A549 (cell line): ENCODE measurements around the gene HSFX1. TPM values are rescaled to one million over a fixed set of nuclear protein-coding genes. Genes with fewer than 3 reads are reported as not detected.

Experiments
- ATAC-seq, 2 experiments: fragments of 200-7000 bp in 1 of 2; fragments of >200 bp in 1 of 2; cut with Nextera tagmentation in 1 of 2; cut with Tn5 transposase in 1 of 2; 3 replicates each; pipeline versions ENCODE4 v1.8.0 to v1.9.1; 2018 to 2020; ENCODE audit warnings: mild to moderate bottlenecking in 1 of 2, moderate library complexity in 1 of 2
- CTCF ChIA-PET: fragments of 300-600 bp; sonication (Branson Sonifier 250); formaldehyde crosslinking; extraction: SDS; loops from one replicate; lab custom pipeline; 2021; ENCODE audit warnings: antibody characterized with exemption, inconsistent platforms; lab: Yijun Ruan, JAX
- POLR2A ChIA-PET: fragments of 350-600 bp; formaldehyde crosslinking; extraction: SDS; loops from one replicate; lab custom pipeline; 2021; ENCODE audit warnings: antibody characterized with exemption, inconsistent platforms; lab: Yijun Ruan, JAX
- DNase-seq, 2 experiments: peaks; one replicate each; pipeline versions ENCODE4 v3.0.0 to v3.0.0-alpha.2; 2011 to 2016; ENCODE audit warnings: low read depth in 1 of 2, low spot score in 1 of 2
- FAIRE-seq: peaks from 2 replicates; lab custom pipeline; 2011; peaks lifted over from hg19 to GRCh38; lab: Jason Lieb, UNC
- H3K27ac ChIP-seq, 2 experiments: fragments of >200 bp; sonication (Bioruptor Twin); formaldehyde crosslinking; 3 replicates each; pipeline ENCODE4 v1.5.1; 2016 to 2017
- H3K4me1 ChIP-seq: fragments of >200 bp; sonication (Bioruptor Twin); formaldehyde crosslinking; 3 replicates; pipeline ENCODE4 v1.6.1; 2016
- H3K4me2 ChIP-seq: fragments of >200 bp; sonication (Bioruptor Twin); formaldehyde crosslinking; 3 replicates; pipeline ENCODE4 v1.6.1; 2016
- H3K4me3 ChIP-seq: fragments of >200 bp; sonication (Bioruptor Twin); formaldehyde crosslinking; 3 replicates; pipeline ENCODE4 v1.5.1; 2016
- H3K9me3 ChIP-seq: fragments of >200 bp; sonication (Bioruptor Twin); formaldehyde crosslinking; 3 replicates; pipeline ENCODE4 v1.6.1; 2016
- BCL3 ChIP-seq: fragments of >200 bp; sonication (Bioruptor Twin); formaldehyde crosslinking; IDR thresholded peaks from 3 replicates; pipeline ENCODE4 v1.6.1; 2016
- CEBPB ChIP-seq, 2 experiments: fragments of >200 bp in 1 of 2; sonication (Bioruptor Twin) in 1 of 2; formaldehyde crosslinking in 1 of 2; IDR thresholded peaks; 2 replicates each; pipeline ENCODE4 v1.6.1; 2012 to 2016
- CHD4 ChIP-seq: fragments of 200-600 bp; sonication (generic); IDR thresholded peaks from 2 replicates; pipeline ENCODE4 v1.6.1; 2016; ENCODE audit warnings: antibody characterized with exemption, mild to moderate bottlenecking, borderline replicate concordance
- ESRRA ChIP-seq: fragments of 150-350 bp; IDR thresholded peaks from 2 replicates; pipeline ENCODE4 v1.6.1; 2014; ENCODE audit warnings: mild to moderate bottlenecking, low read length, borderline replicate concordance
- FOSB ChIP-seq: fragments of 250-450 bp; sonication (Bioruptor Pico); IDR thresholded peaks from 2 replicates; pipeline ENCODE4 v1.5.0; 2020; ENCODE audit warnings: mild to moderate bottlenecking, moderate library complexity
- GATA3 ChIP-seq: IDR thresholded peaks from 2 replicates; pipeline ENCODE4 v1.6.1; 2012; ENCODE audit warnings: borderline replicate concordance
- HDAC2 ChIP-seq: fragments of 200-600 bp; sonication (generic); IDR thresholded peaks from 2 replicates; pipeline ENCODE4 v1.6.1; 2016
- HMGXB4 ChIP-seq: fragments of 250-450 bp; sonication (Bioruptor Pico); IDR thresholded peaks from 2 replicates; pipeline ENCODE4 v1.5.0; 2021; ENCODE audit warnings: mild to moderate bottlenecking, moderate library complexity, borderline replicate concordance
- HOXB5 ChIP-seq: fragments of 250-450 bp; sonication (Bioruptor Pico); IDR thresholded peaks from 2 replicates; pipeline ENCODE4 v1.5.0; 2020; ENCODE audit warnings: mild to moderate bottlenecking, moderate library complexity
- JUNB ChIP-seq: fragments of >200 bp; sonication (Bioruptor Twin); formaldehyde crosslinking; IDR thresholded peaks from 2 replicates; pipeline ENCODE4 v1.6.1; 2016
- KDM1A ChIP-seq: fragments of 200-600 bp; sonication (generic); IDR thresholded peaks from 2 replicates; pipeline ENCODE4 v1.6.1; 2016; ENCODE audit warnings: low read depth, mild to moderate bottlenecking
- MAFK ChIP-seq: fragments of 450-650 bp; IDR thresholded peaks from 2 replicates; pipeline ENCODE4 v1.6.1; 2014; ENCODE audit not compliant: partially characterized antibody
- MAX ChIP-seq: IDR thresholded peaks from 2 replicates; pipeline ENCODE4 v1.6.1; 2012
- MAZ ChIP-seq: fragments of 150-350 bp; IDR thresholded peaks from 2 replicates; pipeline ENCODE4 v1.6.1; 2014; ENCODE audit warnings: antibody characterized with exemption, low read depth, low read length, borderline replicate concordance
- NFE2L2 ChIP-seq: fragments of 150-350 bp; conservative IDR thresholded peaks from 2 replicates; pipeline ENCODE4 v1.6.1; 2014; ENCODE audit warnings: low read length
- PBX3 ChIP-seq: IDR thresholded peaks from 2 replicates; pipeline ENCODE4 v1.6.1; 2012
- POLR2A ChIP-seq: IDR thresholded peaks from 2 replicates; pipeline ENCODE4 v1.6.1; 2012; ENCODE audit warnings: mild to moderate bottlenecking, low read length
- TFCP2L1 ChIP-seq: fragments of 250-450 bp; sonication (Bioruptor Pico); IDR thresholded peaks from 2 replicates; pipeline ENCODE4 v1.5.0; 2021; ENCODE audit warnings: mild to moderate bottlenecking
- ZC3H11A ChIP-seq: fragments of 450-650 bp; IDR thresholded peaks from 2 replicates; pipeline ENCODE4 v1.6.1; 2014; ENCODE audit warnings: antibody characterized with exemption, mild to moderate bottlenecking
- WGBS: methylation state at CpG from one replicate; pipeline ENCODE4 v1.1.6; 2017; ENCODE audit errors: missing lambda C conversion rate; 5-methylcytosine and 5-hydroxymethylcytosine counted together
- polyA plus RNA-seq, 4 experiments: library from polyadenylated mRNA; depleted of rRNA in 3 of 4; stranded (reverse); fragments of >200 nt; fragmentation: RNase III in 1 of 4; extraction: RNeasy Plus Mini Kit Qiagen cat#74134 plus additional on column Dnase treatment in 1 of 4; gene quantifications; 2 replicates in 3 of 4; 3 replicates in 1 of 4; pipeline ENCODE4 v1.2.3, GENCODE V29; 2011 to 2017

HSFX1 gene
- polyA plus RNA-seq, 2 of the 4 experiments (the other 2 are of a cell fraction), result 0.18 to 0.44 TPM

- TF ChIP-seq ESRRA, result no peak
- DNase-seq, result no peak
- POLR2A ChIA-PET, result no interaction called here
- FAIRE-seq, result no peak
- Histone ChIP-seq H3K4me3 (no peak overlapping the region), H3K27ac (no peak overlapping the region), H3K4me2 (no peak overlapping the region), H3K4me1 (no peaks in the 10 kb centered on the region), H3K9me3 (no peaks in the 10 kb centered on the region)
- no peak for ATAC-seq
- CTCF ChIA-PET, result no interaction called here
- WGBS, result 19% methylated on average over 6 of the region's 6 CpGs
These were observed 25.3 kb downstream of the HSFX1 start for GRCh38 chrX:149799095-149799714.

- POLR2A ChIA-PET, result no interaction called here
- peak; percentile 59 for FAIRE-seq
- 17% methylated on average over 3 of the region's 3 CpGs for WGBS
These were observed 26.1 kb downstream of the HSFX1 start for GRCh38 chrX:149799938-149800337.

GRCh38 chrX:149803458-149804062, 29.7 kb downstream of the HSFX1 start:
- Histone ChIP-seq H3K4me1 (no peaks in the 10 kb centered on the region), H3K9me3 (no peaks in the 10 kb centered on the region), H3K4me2 (no peak overlapping the region), H3K4me3 (no peak overlapping the region), H3K27ac (no peak overlapping the region)
- WGBS, result 73% methylated on average over 8 of the region's 10 CpGs
- TF ChIP-seq POLR2A, result no peak
- POLR2A ChIA-PET, result no interaction called here
- DNase-seq, result no peak
- no peak for ATAC-seq
- no peak for FAIRE-seq
- CTCF ChIA-PET, result no interaction called here

More at GRCh38 chrX:149799938-149800337, 26.1 kb downstream of the HSFX1 start:
- Histone ChIP-seq H3K4me3 (no peak overlapping the region), H3K9me3 (no peaks in the 10 kb centered on the region), H3K4me1 (no peaks in the 10 kb centered on the region), H3K4me2 (no peak overlapping the region), H3K27ac (no peak overlapping the region)
- CTCF ChIA-PET, result no interaction called here
- ATAC-seq, result no peak
- TF ChIP-seq PBX3 (no peak), MAX (no peak), MAFK (no peak), GATA3 (no peak)
- no peak for DNase-seq

GRCh38 chrX:149804102-149804501, 30.2 kb downstream of the HSFX1 start:
- ATAC-seq (no peak), DNase-seq (no peak), FAIRE-seq (peak; percentile 18)
- Histone ChIP-seq H3K4me3 (no peak overlapping the region), H3K9me3 (no peaks in the 10 kb centered on the region), H3K27ac (no peak overlapping the region), H3K4me2 (no peak overlapping the region), H3K4me1 (no peaks in the 10 kb centered on the region)
- WGBS, result 61% methylated on average over 6 of the region's 6 CpGs
- TF ChIP-seq CHD4, result no peak
- no peak for TF ChIP-seq POLR2A
- no peak for TF ChIP-seq CEBPB (IDR thresholded peaks at IDR 0.05)
- no peak for TF ChIP-seq HOXB5 (CRISPR knock-in tag)
- TF ChIP-seq KDM1A, result no peak
- no peak for TF ChIP-seq TFCP2L1 (CRISPR knock-in tag)
- TF ChIP-seq GATA3, result no peak
- no peak for TF ChIP-seq JUNB
- no peak for TF ChIP-seq MAZ
- no peak for TF ChIP-seq HMGXB4 (CRISPR knock-in tag)
- no peak for TF ChIP-seq PBX3
- no peak for TF ChIP-seq BCL3
- no peak for TF ChIP-seq MAX
- TF ChIP-seq ZC3H11A, result no peak
- no peak for TF ChIP-seq FOSB (CRISPR knock-in tag)
- TF ChIP-seq NFE2L2, result no peak
- TF ChIP-seq HDAC2, result no peak
- POLR2A ChIA-PET, result no interaction called here
- CTCF ChIA-PET, result no interaction called here
